ENCODE results near the gene DBP.
"Not testable (repeated sequence)": the region's sequence is repeated elsewhere in the genome, so short reads cannot be mapped to it uniquely, and the experiment has no call there.

Gene DBP, protein sequence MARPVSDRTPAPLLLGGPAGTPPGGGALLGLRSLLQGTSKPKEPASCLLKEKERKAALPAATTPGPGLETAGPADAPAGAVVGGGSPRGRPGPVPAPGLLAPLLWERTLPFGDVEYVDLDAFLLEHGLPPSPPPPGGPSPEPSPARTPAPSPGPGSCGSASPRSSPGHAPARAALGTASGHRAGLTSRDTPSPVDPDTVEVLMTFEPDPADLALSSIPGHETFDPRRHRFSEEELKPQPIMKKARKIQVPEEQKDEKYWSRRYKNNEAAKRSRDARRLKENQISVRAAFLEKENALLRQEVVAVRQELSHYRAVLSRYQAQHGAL

GRCh38 chr19:48636859-48637448 is at the start of gene DBP:
TSS of gene DBP (minus strand) at chr19:48637379. CDS start at chr19:48636994, 385 bp downstream.
- Histone ChIP-seq H3K4me2 (ENCODE audit: low read length) (peak within 1 kb of the TSS; percentile 85), H3K27ac (ENCODE audit: low read length) (peak within 1 kb of the TSS; percentile 94), H3K4me1 (ENCODE audit: low read length) (peaks cover 45% of the 10 kb centered on the region), H2AFZ (ENCODE audit: low read depth, low read length) (no peak within 1 kb of the TSS; the same call in 1 of the 2 replicates), H3K27me3 (ENCODE audit: low read depth, low read length) (no peaks in the 10 kb centered on the region), H3K79me2 (ENCODE audit: low read length) (peaks cover 16% of the 10 kb centered on the region), H3K9ac (ENCODE audit: low read length) (peak within 1 kb of the TSS; percentile 92), H3K9me3 (ENCODE audit: insufficient read depth, low read length) (no peaks in the 10 kb centered on the region), H3K36me3 (replicated peaks; ENCODE audit: low read depth, low read length) (no peaks in the 10 kb centered on the region), H3K4me3 (ENCODE audit: low read length) (peak within 1 kb of the TSS; percentile 77), H4K20me1 (ENCODE audit: insufficient read depth, low read length) (no peaks in the 10 kb centered on the region)
- TF ChIP-seq EZH2phosphoT487 (IDR thresholded peaks at IDR 0.05; ENCODE audit: low read depth), result no peak

DNA sequence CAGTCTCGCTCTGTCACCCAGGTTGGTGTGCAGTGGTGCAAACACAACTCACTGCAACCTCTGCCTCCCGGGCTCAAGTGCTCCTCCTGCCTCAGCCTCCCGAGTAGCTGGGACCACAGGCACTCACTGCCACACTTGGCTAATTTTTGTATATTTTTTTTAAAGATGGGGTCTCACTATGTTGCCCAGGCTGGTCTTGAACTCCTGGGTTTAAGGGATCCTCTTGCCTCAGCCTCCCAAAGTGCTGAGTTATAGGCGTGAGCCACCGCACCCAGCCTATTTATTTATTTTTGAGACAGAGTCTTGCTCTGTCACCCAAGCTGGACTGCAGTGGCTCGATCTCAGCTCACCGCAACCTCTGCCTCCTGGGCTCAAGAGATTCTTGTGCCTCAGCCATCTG is 49.5 kb upstream of the DBP start:
- H3K9ac ChIP-seq (ENCODE audit: low read length); H3K27ac ChIP-seq (ENCODE audit: low read length); H3K4me1 ChIP-seq (ENCODE audit: low read length); H3K79me2 ChIP-seq (ENCODE audit: low read length); H3K36me3 ChIP-seq (replicated peaks; ENCODE audit: low read depth, low read length); H3K9me3 ChIP-seq (ENCODE audit: insufficient read depth, low read length); H2AFZ ChIP-seq (ENCODE audit: low read depth, low read length); H3K4me2 ChIP-seq (ENCODE audit: low read length); H4K20me1 ChIP-seq (ENCODE audit: insufficient read depth, low read length); H3K4me3 ChIP-seq (ENCODE audit: low read length); H3K27me3 ChIP-seq (ENCODE audit: low read depth, low read length): not testable (repeated sequence)

GRCh38 chr19:48686088-48686487 is 48.9 kb upstream of the DBP start:
- Histone ChIP-seq H3K4me1 (ENCODE audit: low read length) (peaks cover 3% of the 10 kb centered on the region; the same call in 1 of the 2 replicates), H3K4me3 (ENCODE audit: low read length) (no peak overlapping the region), H4K20me1 (ENCODE audit: insufficient read depth, low read length) (no peaks in the 10 kb centered on the region), H2AFZ (ENCODE audit: low read depth, low read length) (no peak overlapping the region), H3K79me2 (ENCODE audit: low read length) (no peaks in the 10 kb centered on the region), H3K27ac (ENCODE audit: low read length) (no peak overlapping the region), H3K9ac (ENCODE audit: low read length) (no peak overlapping the region), H3K4me2 (ENCODE audit: low read length) (no peak overlapping the region), H3K9me3 (ENCODE audit: insufficient read depth, low read length) (no peaks in the 10 kb centered on the region), H3K27me3 (ENCODE audit: low read depth, low read length) (no peaks in the 10 kb centered on the region), H3K36me3 (replicated peaks; ENCODE audit: low read depth, low read length) (no peaks in the 10 kb centered on the region)
- no peak for TF ChIP-seq EZH2phosphoT487 (IDR thresholded peaks at IDR 0.05; ENCODE audit: low read depth)
- TF ChIP-seq, protein P1, sequence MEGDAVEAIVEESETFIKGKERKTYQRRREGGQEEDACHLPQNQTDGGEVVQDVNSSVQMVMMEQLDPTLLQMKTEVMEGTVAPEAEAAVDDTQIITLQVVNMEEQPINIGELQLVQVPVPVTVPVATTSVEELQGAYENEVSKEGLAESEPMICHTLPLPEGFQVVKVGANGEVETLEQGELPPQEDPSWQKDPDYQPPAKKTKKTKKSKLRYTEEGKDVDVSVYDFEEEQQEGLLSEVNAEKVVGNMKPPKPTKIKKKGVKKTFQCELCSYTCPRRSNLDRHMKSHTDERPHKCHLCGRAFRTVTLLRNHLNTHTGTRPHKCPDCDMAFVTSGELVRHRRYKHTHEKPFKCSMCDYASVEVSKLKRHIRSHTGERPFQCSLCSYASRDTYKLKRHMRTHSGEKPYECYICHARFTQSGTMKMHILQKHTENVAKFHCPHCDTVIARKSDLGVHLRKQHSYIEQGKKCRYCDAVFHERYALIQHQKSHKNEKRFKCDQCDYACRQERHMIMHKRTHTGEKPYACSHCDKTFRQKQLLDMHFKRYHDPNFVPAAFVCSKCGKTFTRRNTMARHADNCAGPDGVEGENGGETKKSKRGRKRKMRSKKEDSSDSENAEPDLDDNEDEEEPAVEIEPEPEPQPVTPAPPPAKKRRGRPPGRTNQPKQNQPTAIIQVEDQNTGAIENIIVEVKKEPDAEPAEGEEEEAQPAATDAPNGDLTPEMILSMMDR (IDR thresholded peaks at IDR 0.05; ENCODE audit: low read depth, low read length), result no peak

- H3K27ac ChIP-seq (ENCODE audit: low read length), result no peak overlapping the region
- H3K79me2 ChIP-seq (ENCODE audit: low read length), result no peaks in the 10 kb centered on the region
- H2AFZ ChIP-seq (ENCODE audit: low read depth, low read length), result no peak overlapping the region
- H3K4me3 ChIP-seq (ENCODE audit: low read length), result no peak overlapping the region
- TF ChIP-seq, protein P1 (IDR thresholded peaks at IDR 0.05; ENCODE audit: low read depth, low read length), result no peak
- no peak for TF ChIP-seq EZH2phosphoT487 (IDR thresholded peaks at IDR 0.05; ENCODE audit: low read depth)
- H3K4me1 ChIP-seq (ENCODE audit: low read length), result peaks cover 3% of the 10 kb centered on the region; the same call in 1 of the 2 replicates
- H3K27me3 ChIP-seq (ENCODE audit: low read depth, low read length), result no peaks in the 10 kb centered on the region
- H4K20me1 ChIP-seq (ENCODE audit: insufficient read depth, low read length), result no peaks in the 10 kb centered on the region
- H3K9ac ChIP-seq (ENCODE audit: low read length), result no peak overlapping the region
- H3K9me3 ChIP-seq (ENCODE audit: insufficient read depth, low read length), result no peaks in the 10 kb centered on the region
- no peaks in the 10 kb centered on the region for H3K36me3 ChIP-seq (replicated peaks; ENCODE audit: low read depth, low read length)
- H3K4me2 ChIP-seq (ENCODE audit: low read length), result no peak overlapping the region
These were observed 48.4 kb upstream of the DBP start for GRCh38 chr19:48685583-48685982.

- Histone ChIP-seq H3K79me2 (ENCODE audit: low read length) (no peaks in the 10 kb centered on the region), H3K4me2 (ENCODE audit: low read length) (no peak overlapping the region), H3K9ac (ENCODE audit: low read length) (no peak overlapping the region), H2AFZ (ENCODE audit: low read depth, low read length) (no peak overlapping the region), H3K27ac (ENCODE audit: low read length) (no peak overlapping the region), H3K4me1 (ENCODE audit: low read length) (no peaks in the 10 kb centered on the region), H3K27me3 (ENCODE audit: low read depth, low read length) (no peaks in the 10 kb centered on the region), H3K4me3 (ENCODE audit: low read length) (no peak overlapping the region), H3K9me3 (ENCODE audit: insufficient read depth, low read length) (no peaks in the 10 kb centered on the region), H3K36me3 (replicated peaks; ENCODE audit: low read depth, low read length) (no peaks in the 10 kb centered on the region), H4K20me1 (ENCODE audit: insufficient read depth, low read length) (no peaks in the 10 kb centered on the region)
- no peak for TF ChIP-seq EZH2phosphoT487 (IDR thresholded peaks at IDR 0.05; ENCODE audit: low read depth)
- TF ChIP-seq, protein P1 (IDR thresholded peaks at IDR 0.05; ENCODE audit: low read depth, low read length), result no peak
These were observed 46.2 kb upstream of the DBP start for GRCh38 chr19:48683349-48683748.
